Neural cell (in vitro differentiated cells): ENCODE results near the gene PNPLA6.

Experiments used
- EP300 ChIP-seq: fragments of 450-650 bp; conservative IDR thresholded peaks from 2 replicates; pipeline ENCODE4 v1.6.1; 2014; ENCODE audit warnings: antibody characterized with exemption, mild to moderate bottlenecking, moderate library complexity; ENCODE audit not compliant: poor library complexity, severe bottlenecking
- EZH2 ChIP-seq: fragments of 200-600, 300-800 bp; shearing (Covaris generic), sonication (generic); IDR thresholded peaks from 2 replicates; pipeline ENCODE4 v1.6.1; 2014; ENCODE audit warnings: antibody characterized with exemption, low read length, borderline replicate concordance, mild to moderate bottlenecking; ENCODE audit not compliant: insufficient read depth, poor library complexity, severe bottlenecking
- MXI1 ChIP-seq: fragments of 450-650 bp; conservative IDR thresholded peaks from 2 replicates; pipeline ENCODE4 v1.6.1; 2014; ENCODE audit warnings: antibody characterized with exemption, mild to moderate bottlenecking; ENCODE audit not compliant: poor library complexity, severe bottlenecking
- POLR2AphosphoS5 ChIP-seq: IDR thresholded peaks from 2 replicates; pipeline ENCODE4 v1.6.1; 2012
- RAD21 ChIP-seq: fragments of 450-650 bp; conservative IDR thresholded peaks from 2 replicates; pipeline ENCODE4 v1.6.1; 2014; ENCODE audit warnings: antibody characterized with exemption, mild to moderate bottlenecking, moderate library complexity
- TF ChIP-seq, protein P1 (sequence below): fragments of 450-650 bp; IDR thresholded peaks from 2 replicates; pipeline ENCODE4 v1.5.1; 2014; ENCODE audit warnings: antibody characterized with exemption, mild to moderate bottlenecking, moderate library complexity; ENCODE audit not compliant: poor library complexity, severe bottlenecking
- TF ChIP-seq, protein P2 (sequence below): IDR thresholded peaks from 2 replicates; pipeline ENCODE4 v1.6.1; 2012; ENCODE audit warnings: borderline replicate concordance

DNA sequence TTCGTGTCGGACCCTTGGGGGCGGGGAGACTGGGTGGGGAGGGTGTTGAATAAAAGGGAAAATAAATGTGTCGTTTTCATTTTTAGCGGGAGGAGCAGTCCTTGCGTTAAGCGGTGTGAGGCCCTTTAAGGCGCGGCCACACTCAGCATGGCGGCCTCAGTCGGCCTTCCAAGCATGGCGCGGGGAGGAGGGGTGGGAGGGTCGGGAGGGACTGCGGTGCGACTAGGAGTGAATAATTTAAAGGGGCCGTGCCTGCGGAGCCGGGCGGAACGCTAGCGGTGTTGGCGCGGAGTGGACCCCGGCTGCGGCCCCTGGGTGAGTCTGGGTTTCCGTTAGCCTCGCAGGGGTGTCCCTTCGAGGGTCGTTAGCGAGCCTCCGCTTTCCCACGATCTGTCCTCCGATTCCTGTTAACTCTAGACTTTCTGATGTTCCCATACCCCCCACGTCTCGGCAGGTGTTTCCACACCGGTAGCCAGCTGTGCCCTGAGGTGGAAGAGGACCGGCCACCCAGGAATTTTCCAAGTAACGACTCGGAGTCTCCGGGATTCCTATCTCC lies 1.5 kb upstream of the PNPLA6 start:
- TF ChIP-seq, protein P1, sequence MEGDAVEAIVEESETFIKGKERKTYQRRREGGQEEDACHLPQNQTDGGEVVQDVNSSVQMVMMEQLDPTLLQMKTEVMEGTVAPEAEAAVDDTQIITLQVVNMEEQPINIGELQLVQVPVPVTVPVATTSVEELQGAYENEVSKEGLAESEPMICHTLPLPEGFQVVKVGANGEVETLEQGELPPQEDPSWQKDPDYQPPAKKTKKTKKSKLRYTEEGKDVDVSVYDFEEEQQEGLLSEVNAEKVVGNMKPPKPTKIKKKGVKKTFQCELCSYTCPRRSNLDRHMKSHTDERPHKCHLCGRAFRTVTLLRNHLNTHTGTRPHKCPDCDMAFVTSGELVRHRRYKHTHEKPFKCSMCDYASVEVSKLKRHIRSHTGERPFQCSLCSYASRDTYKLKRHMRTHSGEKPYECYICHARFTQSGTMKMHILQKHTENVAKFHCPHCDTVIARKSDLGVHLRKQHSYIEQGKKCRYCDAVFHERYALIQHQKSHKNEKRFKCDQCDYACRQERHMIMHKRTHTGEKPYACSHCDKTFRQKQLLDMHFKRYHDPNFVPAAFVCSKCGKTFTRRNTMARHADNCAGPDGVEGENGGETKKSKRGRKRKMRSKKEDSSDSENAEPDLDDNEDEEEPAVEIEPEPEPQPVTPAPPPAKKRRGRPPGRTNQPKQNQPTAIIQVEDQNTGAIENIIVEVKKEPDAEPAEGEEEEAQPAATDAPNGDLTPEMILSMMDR, result no peak
- TF ChIP-seq EZH2 (no peak), EP300 (no peak), MXI1 (no peak), POLR2AphosphoS5 (peak; percentile 97), RAD21 (no peak)
- TF ChIP-seq, protein P2, sequence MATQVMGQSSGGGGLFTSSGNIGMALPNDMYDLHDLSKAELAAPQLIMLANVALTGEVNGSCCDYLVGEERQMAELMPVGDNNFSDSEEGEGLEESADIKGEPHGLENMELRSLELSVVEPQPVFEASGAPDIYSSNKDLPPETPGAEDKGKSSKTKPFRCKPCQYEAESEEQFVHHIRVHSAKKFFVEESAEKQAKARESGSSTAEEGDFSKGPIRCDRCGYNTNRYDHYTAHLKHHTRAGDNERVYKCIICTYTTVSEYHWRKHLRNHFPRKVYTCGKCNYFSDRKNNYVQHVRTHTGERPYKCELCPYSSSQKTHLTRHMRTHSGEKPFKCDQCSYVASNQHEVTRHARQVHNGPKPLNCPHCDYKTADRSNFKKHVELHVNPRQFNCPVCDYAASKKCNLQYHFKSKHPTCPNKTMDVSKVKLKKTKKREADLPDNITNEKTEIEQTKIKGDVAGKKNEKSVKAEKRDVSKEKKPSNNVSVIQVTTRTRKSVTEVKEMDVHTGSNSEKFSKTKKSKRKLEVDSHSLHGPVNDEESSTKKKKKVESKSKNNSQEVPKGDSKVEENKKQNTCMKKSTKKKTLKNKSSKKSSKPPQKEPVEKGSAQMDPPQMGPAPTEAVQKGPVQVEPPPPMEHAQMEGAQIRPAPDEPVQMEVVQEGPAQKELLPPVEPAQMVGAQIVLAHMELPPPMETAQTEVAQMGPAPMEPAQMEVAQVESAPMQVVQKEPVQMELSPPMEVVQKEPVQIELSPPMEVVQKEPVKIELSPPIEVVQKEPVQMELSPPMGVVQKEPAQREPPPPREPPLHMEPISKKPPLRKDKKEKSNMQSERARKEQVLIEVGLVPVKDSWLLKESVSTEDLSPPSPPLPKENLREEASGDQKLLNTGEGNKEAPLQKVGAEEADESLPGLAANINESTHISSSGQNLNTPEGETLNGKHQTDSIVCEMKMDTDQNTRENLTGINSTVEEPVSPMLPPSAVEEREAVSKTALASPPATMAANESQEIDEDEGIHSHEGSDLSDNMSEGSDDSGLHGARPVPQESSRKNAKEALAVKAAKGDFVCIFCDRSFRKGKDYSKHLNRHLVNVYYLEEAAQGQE, result no peak
